Measurements from ENCODE around the gene HCAR3. TPM values are rescaled to one million over a fixed set of nuclear protein-coding genes. Genes with fewer than 3 reads are reported as not detected.
"Not testable (repeated sequence)": the region's sequence is repeated elsewhere in the genome, so short reads cannot be mapped to it uniquely, and the experiment has no call there.

Gene HCAR3
- polyA plus RNA-seq, 5 donors = 0.09 to 0.10 (median 0.09) TPM

DNA sequence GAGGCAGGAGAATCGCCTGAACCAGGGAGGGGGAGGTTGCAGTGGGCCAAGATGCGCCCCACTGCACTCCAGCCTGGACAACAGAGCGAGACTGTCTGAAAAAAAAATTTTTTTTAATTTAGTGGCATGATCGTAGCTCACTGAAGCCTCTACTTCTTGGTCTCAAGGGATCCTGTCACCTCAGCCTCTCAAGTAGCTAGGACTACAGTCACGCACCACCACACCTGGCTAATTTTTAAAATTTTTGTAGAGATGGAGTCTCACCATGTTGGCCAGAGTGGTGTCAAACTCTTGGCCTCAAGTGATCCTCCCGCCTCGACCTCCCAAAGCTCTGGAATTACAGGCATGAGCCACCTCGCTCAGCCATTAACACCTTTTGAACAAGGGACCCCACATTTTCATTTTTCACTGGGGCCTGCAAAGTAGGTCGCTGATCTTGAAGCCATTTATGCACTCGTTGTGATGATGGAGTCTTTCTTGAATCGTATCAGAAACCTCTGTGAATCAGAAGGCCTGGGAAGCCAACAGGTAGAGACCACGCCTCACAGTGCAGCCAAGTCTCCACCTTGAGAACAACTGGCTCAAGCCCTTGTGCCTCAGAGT lies 8.1 kb upstream of the HCAR3 start:
- DNase-seq = no peak

- no peak for DNase-seq
These were observed 5.8 kb upstream of the HCAR3 start for GRCh38 chr12:122722387-122722786.

DNA sequence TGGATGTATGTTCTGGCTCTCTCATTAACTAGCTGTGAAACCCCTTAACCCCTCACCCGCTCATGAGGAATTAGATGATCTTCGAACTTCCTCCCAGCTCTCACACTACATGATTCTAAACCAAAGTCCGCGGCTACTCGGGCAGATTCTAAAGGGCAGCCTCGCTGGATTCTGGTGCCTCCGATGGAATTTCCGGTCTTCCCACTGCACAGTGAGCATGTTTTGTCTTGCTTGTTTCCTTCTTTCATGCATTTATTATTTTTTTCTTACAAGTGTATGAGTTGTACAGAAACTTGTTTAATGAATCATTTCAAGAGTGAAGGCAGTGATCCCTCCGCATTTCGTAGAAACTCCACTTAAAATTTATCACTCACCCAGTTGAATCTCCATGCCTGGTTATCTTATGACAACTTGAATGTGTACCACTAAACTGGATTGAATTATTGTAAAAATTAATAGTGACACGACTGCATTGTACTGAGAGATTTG lies 4.5 kb upstream of the HCAR3 start:
- no peak for DNase-seq

GRCh38 chr12:122715211-122715610 lies 1.4 kb downstream of the HCAR3 start:
- not testable (repeated sequence) for DNase-seq

DNA sequence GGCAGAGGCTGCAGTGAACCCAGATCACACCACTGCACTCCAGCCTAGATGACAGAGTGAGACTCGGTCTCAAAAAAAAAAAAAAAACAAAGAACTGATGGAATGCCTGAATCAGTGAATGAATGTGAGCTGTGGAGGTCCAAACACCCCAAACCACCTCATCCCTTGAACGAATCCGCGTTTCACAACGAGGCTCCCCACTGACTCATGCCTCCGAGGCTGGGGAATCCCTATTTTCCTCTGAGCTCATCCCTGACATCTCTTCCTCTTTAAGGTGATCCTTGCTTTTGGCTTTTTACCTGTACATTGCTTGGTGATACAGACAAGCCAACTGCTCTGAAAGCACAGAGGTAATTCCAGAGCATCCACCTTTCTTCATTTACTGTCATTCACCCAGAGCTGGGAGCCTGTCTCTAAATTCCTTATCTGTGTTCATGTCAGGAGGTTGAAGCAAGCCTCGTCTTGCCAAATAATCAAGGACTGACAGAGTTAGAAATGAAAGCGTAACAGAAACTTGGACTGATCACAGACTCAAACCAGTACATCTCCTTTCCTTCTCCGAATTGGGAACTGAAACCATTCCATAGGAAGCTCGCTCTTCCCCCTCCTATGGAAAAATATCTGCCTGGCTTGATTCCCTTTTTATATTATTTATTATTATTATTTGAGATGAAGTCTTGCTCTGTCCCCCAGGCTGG lies 3.0 kb downstream of the HCAR3 start:
- not testable (repeated sequence) for DNase-seq

- not testable (repeated sequence) for DNase-seq
These were observed 5.3 kb downstream of the HCAR3 start for GRCh38 chr12:122711266-122711665.

- DNase-seq = not testable (repeated sequence)
These were observed 6.3 kb downstream of the HCAR3 start for GRCh38 chr12:122710341-122710740.

DNA sequence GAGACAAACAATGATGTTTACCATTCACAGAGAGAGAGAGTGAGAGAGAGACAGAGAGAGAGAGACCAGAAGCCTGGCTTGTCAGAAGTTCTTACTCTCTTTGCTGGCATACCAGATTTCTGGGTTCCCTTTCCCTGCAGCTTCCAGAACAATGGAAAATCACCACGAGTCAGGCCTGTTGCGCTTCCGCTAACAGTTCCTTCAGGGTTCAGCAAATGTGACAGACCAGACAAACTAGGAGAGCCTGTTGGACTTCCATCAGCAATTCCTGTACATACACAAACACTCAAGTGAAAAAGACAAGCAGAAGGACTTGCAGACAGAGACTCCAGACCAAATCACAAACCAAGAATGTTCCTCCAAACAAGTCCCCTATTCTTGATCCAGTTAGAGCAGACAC lies 7.3 kb downstream of the HCAR3 start:
- not testable (repeated sequence) for DNase-seq

GRCh38 chr12:122703841-122704240 lies 12.8 kb downstream of the HCAR3 start:
- not testable (repeated sequence) for DNase-seq

DNA sequence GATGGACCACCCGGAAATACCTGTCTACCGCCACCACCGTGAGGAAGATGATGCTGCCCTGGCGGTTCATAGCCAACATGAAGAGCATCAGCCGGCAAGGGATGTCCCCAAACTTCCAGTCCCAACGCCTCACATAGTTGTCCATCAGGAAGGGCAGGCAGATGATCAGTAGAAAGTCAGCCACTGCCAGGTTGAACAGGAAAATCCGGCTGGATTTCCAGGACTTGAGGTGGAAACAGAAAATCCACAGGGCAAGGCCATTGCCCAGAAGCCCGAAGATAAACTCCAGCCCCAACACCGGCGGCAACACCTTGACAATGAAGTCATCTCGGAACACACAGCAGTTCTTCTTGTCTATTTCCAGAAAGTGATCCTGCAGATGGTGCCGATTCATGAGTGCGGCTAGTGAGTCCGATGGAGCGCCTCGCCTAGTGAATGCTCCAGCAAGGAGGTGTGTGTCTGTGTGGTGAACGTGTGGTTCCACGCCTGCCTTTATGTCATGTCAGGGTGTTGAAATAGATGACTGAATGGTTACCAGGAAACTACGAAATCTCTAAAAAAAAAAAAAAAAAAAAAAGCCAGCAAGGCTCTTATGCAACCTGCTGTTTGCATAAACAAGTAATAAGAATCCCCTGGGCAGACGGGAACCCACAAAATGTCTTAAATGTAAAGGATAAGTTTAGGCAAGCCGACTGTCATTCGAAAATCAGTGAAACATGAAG lies 13.6 kb downstream of the HCAR3 start, which contains the start of gene HCAR2:
Gene HCAR2 (minus strand): TSS at position 468 of the 722 bp plus-strand sequence. CDS start 74 bp downstream, at position 394.
- not testable (repeated sequence) for DNase-seq

GRCh38 chr12:122701481-122701880 lies 15.1 kb downstream of the HCAR3 start:
- DNase-seq = not testable (repeated sequence)

DNA sequence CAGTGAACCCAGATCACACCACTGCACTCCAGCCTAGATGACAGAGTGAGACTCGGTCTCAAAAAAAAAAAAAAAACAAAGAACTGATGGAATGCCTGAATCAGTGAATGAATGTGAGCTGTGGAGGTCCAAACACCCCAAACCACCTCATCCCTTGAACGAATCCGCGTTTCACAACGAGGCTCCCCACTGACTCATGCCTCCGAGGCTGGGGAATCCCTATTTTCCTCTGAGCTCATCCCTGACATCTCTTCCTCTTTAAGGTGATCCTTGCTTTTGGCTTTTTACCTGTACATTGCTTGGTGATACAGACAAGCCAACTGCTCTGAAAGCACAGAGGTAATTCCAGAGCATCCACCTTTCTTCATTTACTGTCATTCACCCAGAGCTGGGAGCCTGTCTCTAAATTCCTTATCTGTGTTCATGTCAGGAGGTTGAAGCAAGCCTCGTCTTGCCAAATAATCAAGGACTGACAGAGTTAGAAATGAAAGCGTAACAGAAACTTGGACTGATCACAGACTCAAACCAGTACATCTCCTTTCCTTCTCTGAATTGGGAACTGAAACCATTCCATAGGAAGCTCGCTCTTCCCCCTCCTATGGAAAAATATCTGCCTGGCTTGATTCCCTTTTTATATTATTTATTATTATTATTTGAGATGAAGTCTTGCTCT lies 16.4 kb downstream of the HCAR3 start:
- DNase-seq = not testable (repeated sequence)

- DNase-seq = not testable (repeated sequence)
These were observed 19.7 kb downstream of the HCAR3 start for GRCh38 chr12:122696922-122697321.

DNA sequence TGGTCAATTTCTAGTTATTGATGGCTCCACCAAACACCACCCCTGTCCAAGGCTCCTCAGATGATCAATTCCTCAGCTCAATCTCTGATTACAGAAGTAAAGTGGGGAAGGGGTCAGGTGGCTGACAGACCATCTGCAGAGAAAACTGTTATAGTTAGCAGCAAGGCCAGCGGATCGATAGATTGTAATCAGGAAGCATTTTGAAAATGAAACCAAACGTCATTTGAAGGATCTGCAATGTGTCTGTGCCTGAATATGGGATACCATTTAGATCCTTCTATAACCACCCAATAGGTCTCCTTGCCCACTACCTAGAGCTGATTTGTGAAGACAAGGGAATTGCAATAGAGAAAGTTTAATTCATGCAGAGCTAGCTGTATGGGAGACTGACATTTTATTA lies 25.0 kb downstream of the HCAR3 start:
- no peak for DNase-seq

DNA sequence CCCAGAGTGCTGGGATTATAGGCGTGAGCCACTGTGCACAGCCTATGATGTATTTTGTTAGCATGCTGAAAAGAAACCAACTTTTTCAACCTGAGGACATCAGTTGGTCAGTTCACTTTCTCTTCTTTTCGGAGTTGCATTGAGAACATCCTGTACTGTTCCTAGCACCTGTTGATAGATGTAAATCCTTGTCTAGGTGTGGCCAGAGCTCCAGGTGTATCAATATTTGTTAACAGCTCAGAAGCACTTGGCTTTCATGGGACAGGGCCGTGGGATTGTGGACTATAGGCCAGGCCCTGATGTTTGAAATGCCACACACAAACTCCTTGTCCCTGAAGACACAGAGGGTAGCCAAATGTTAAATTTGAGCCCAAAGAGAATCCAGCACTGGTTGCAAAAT lies 28.3 kb downstream of the HCAR3 start:
- no peak for DNase-seq

- DNase-seq = peak; percentile 54 to 58
These were observed 29.5 kb downstream of the HCAR3 start for GRCh38 chr12:122687086-122687485.

GRCh38 chr12:122686538-122686937 lies 30.1 kb downstream of the HCAR3 start:
- no peak for DNase-seq

- DNase-seq = no peak
These were observed 32.3 kb downstream of the HCAR3 start for GRCh38 chr12:122684297-122684813.

GRCh38 chr12:122681814-122682213 lies 34.8 kb downstream of the HCAR3 start:
- no peak for DNase-seq

DNA sequence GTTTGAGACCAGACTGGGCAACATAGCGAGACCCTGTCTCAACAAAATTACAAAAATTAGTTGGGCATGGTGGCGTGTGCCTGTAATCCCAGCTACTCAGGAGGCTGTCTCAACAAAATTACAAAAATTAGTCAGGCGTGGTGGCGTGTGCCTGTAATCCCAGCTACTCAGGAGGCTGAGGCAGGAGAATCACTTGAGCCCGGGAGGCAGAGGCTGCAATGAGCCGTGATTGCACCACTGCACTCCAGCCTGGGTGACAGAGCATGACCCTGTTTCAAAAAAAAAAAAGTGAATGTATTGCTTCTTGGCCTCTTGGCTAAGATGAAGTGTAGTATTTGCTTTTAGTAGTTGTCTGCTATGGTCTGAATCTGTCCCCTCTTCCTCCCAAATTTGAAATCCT lies 35.6 kb downstream of the HCAR3 start:
- not testable (repeated sequence) for DNase-seq

GRCh38 chr12:122676781-122677180 lies 39.8 kb downstream of the HCAR3 start:
- not testable (repeated sequence) for DNase-seq

DNA sequence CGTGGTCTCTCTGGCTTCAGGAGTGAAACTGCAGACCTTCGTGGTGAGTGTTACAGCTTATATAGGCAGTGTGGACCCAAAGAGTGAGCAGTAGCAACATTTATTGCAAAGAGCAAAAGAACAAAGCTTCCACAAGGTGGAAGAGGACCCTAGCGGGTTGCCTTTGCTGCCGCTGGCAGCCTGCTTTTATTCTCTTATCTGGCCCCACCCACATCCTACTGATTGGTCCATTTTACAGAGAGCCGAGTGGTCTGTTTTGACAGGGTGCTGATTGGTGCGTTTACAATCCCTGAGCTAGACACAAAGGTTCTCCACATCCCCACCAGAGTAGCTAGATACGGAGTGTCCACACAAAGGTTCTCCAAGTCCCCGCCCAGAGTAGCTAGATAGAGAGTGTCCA lies 40.6 kb downstream of the HCAR3 start:
- not testable (repeated sequence) for DNase-seq

All from right lung (tissue), 5 donors.